K562 (cell line): ENCODE measurements around the gene BMP10. TPM values are rescaled to one million over a fixed set of nuclear protein-coding genes. Genes with fewer than 3 reads are reported as not detected.
A peak's percentile ranks its signal among the peaks of the same experiment; 100 is the strongest.

Experiments used
- AFF4 ChIP-seq: sonication (generic); formaldehyde crosslinking; IDR thresholded peaks from 2 replicates; pipeline ENCODE4 v1.8.0; 2023; ENCODE audit warnings: mild to moderate bottlenecking, missing genetic modification reagents
- ELF1 ChIP-seq: fragments of 200-800 bp; sonication (Bioruptor generic); IDR thresholded peaks from 2 replicates; pipeline ENCODE4 v1.6.1; 2016; ENCODE audit warnings: missing genetic modification characterization, missing compliant biosample characterization
- FOS ChIP-seq: IDR thresholded peaks from 3 replicates; pipeline ENCODE4 v1.6.1; 2011; ENCODE audit not compliant: insufficient read length; ENCODE audit errors: extremely low read depth
- HDAC3 ChIP-seq: fragments of 450-650 bp; IDR thresholded peaks from 2 replicates; pipeline ENCODE4 v1.6.1; 2018; ENCODE audit warnings: borderline replicate concordance, mild to moderate bottlenecking, moderate library complexity; ENCODE audit not compliant: partially characterized antibody
- JUN ChIP-seq, 2 experiments: sonication (generic) in 1 of 2; formaldehyde crosslinking in 1 of 2; IDR thresholded peaks; 2 replicates each; pipeline versions ENCODE4 v1.6.1 to v1.8.0; 2012 to 2022; ENCODE audit warnings: borderline replicate concordance in 2 of 2, mild to moderate bottlenecking in 2 of 2, improper control_type of control experiment in 1 of 2, low read depth in 1 of 2, low read length in 1 of 2, missing genetic modification reagents in 1 of 2
- PBX2 ChIP-seq, 2 experiments: IDR thresholded peaks in 1 of 2; conservative IDR thresholded peaks in 1 of 2; 2 replicates each; pipeline ENCODE4 v1.6.1; 2016; ENCODE audit warnings: low read depth in 2 of 2, mild to moderate bottlenecking in 1 of 2, missing compliant biosample characterization in 1 of 2, missing genetic modification characterization in 1 of 2, moderate library complexity in 1 of 2
- RFX1 ChIP-seq: fragments of 450-650 bp; IDR thresholded peaks from 2 replicates; pipeline ENCODE4 v1.6.1; 2016; ENCODE audit warnings: mild to moderate bottlenecking, moderate library complexity
- TCFL5 ChIP-seq: fragments of 250-450 bp; sonication (Bioruptor Pico); conservative IDR thresholded peaks from 2 replicates; pipeline ENCODE4 v1.6.1; 2021; ENCODE audit warnings: mild to moderate bottlenecking, moderate library complexity, matching md5 sums
- TRIM24 ChIP-seq, 2 experiments: fragments of 450-650 bp; IDR thresholded peaks; 2 replicates each; pipeline ENCODE4 v1.6.1; 2016
- ZBTB1 ChIP-seq: sonication (generic); formaldehyde crosslinking; IDR thresholded peaks from 2 replicates; pipeline ENCODE4 v1.8.1; 2023; ENCODE audit warnings: missing genetic modification reagents, low read depth, mild to moderate bottlenecking, borderline replicate concordance
- polyA plus RNA-seq, 8 experiments: library from polyadenylated mRNA; depleted of rRNA in 4 of 8; stranded (reverse) in 5 of 8; unstranded in 3 of 8; fragments of >200 nt; fragmentation: Nextera tagmentation in 2 of 8; fragmentation: Illumina TruSeq in 1 of 8; extraction: Ambion mirVana in 2 of 8; extraction: Trizol in 1 of 8; gene quantifications; 2 replicates each; pipeline versions ENCODE4 v1.2.1 to v1.2.3, GENCODE V29; 2011 to 2014; ENCODE audit warnings: inconsistent platforms in 1 of 8, missing spikeins in 1 of 8
- total RNA-seq, 7 experiments: library from RNA; depleted of rRNA in 6 of 7; stranded (reverse); fragments of >200 nt in 6 of 7; fragmentation: Illumina TruSeq in 2 of 7; extraction: Trizol in 2 of 7; gene quantifications; 2 replicates each; pipeline versions ENCODE4 v1.2.1 to v1.2.3, GENCODE V29; 2011 to 2021; ENCODE audit warnings: low replicate concordance in 1 of 7
- TF ChIP-seq, protein P1 (sequence below): IDR thresholded peaks from 2 replicates; pipeline ENCODE4 v1.6.1; 2014; ENCODE audit warnings: antibody characterized with exemption
- TF ChIP-seq, protein P2 (sequence below): sonication (generic); formaldehyde crosslinking; IDR thresholded peaks from 2 replicates; pipeline ENCODE4 v1.8.0; 2023; ENCODE audit warnings: missing genetic modification reagents, mild to moderate bottlenecking, borderline replicate concordance

Gene BMP10
- total and polyA plus RNA-seq, 9 of the 15 experiments (the other 6 are each of a cell fraction or from before 2014, with no cell fraction given) = 0.11 to 0.91 (median 0.43) TPM

DNA sequence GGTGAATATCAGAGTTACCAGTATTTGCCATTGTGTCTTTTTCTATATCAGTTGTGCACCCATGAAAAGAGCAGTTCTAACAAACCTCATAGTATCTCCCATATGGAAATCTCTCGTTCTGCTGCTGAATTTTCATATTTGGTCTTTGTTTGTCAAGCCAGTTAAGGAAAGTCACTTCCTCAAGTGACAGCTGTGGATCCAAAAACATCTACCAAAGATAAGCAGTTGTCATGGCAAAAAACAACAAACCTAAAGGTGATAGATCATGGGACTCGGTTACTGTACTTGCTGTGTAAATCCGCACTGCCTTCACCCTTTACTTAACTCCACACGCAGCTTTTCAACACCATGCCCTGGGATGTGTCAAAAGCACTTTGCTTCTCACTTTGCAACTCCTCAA lies 17.3 kb downstream of the BMP10 start (continued):
- TF ChIP-seq, protein P1, sequence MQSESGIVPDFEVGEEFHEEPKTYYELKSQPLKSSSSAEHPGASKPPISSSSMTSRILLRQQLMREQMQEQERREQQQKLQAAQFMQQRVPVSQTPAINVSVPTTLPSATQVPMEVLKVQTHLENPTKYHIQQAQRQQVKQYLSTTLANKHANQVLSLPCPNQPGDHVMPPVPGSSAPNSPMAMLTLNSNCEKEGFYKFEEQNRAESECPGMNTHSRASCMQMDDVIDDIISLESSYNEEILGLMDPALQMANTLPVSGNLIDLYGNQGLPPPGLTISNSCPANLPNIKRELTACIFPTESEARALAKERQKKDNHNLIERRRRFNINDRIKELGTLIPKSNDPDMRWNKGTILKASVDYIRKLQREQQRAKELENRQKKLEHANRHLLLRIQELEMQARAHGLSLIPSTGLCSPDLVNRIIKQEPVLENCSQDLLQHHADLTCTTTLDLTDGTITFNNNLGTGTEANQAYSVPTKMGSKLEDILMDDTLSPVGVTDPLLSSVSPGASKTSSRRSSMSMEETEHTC = peak; percentile 74
- TF ChIP-seq HDAC3 (no peak), ELF1 (tag) (peak; percentile 55; the same call in 1 of the 2 replicates), PBX2 (CRISPR knock-in tag; IDR thresholded peaks at IDR 0.05; ENCODE audit: low read depth) (no peak), PBX2 (tag; conservative IDR thresholded peaks at IDR 0.05; ENCODE audit: low read depth) (peak; percentile 88), TCFL5 (CRISPR knock-in tag) (no peak), TRIM24 (IDR thresholded peaks at IDR 0.05) (peak in 1 of 2 experiments; percentile 31; a peak in 1 of 4 replicates), JUN (IDR thresholded peaks at IDR 0.05; ENCODE audit: borderline replicate concordance, low read depth, low read length) (no peak), JUN (CRISPR knock-in tag; IDR thresholded peaks at IDR 0.05; ENCODE audit: borderline replicate concordance) (no peak), FOS (no peak), ZBTB1 (CRISPR knock-in tag) (no peak), RFX1 (peak; percentile 87), AFF4 (CRISPR knock-in tag) (no peak)
- TF ChIP-seq, protein P2, sequence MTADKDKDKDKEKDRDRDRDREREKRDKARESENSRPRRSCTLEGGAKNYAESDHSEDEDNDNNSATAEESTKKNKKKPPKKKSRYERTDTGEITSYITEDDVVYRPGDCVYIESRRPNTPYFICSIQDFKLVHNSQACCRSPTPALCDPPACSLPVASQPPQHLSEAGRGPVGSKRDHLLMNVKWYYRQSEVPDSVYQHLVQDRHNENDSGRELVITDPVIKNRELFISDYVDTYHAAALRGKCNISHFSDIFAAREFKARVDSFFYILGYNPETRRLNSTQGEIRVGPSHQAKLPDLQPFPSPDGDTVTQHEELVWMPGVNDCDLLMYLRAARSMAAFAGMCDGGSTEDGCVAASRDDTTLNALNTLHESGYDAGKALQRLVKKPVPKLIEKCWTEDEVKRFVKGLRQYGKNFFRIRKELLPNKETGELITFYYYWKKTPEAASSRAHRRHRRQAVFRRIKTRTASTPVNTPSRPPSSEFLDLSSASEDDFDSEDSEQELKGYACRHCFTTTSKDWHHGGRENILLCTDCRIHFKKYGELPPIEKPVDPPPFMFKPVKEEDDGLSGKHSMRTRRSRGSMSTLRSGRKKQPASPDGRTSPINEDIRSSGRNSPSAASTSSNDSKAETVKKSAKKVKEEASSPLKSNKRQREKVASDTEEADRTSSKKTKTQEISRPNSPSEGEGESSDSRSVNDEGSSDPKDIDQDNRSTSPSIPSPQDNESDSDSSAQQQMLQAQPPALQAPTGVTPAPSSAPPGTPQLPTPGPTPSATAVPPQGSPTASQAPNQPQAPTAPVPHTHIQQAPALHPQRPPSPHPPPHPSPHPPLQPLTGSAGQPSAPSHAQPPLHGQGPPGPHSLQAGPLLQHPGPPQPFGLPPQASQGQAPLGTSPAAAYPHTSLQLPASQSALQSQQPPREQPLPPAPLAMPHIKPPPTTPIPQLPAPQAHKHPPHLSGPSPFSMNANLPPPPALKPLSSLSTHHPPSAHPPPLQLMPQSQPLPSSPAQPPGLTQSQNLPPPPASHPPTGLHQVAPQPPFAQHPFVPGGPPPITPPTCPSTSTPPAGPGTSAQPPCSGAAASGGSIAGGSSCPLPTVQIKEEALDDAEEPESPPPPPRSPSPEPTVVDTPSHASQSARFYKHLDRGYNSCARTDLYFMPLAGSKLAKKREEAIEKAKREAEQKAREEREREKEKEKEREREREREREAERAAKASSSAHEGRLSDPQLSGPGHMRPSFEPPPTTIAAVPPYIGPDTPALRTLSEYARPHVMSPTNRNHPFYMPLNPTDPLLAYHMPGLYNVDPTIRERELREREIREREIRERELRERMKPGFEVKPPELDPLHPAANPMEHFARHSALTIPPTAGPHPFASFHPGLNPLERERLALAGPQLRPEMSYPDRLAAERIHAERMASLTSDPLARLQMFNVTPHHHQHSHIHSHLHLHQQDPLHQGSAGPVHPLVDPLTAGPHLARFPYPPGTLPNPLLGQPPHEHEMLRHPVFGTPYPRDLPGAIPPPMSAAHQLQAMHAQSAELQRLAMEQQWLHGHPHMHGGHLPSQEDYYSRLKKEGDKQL (CRISPR knock-in tag) = no peak
